Mesendoderm (in vitro differentiated cells): ENCODE results near the gene SUN1.

ENCODE experiments used
- DNase-seq: peaks from one replicate; pipeline ENCODE4 v3.0.0; 2013
- H2AK5ac ChIP-seq: 2 replicates; pipeline ENCODE4 v1.6.1; 2013; ENCODE audit warnings: low read length, inconsistent platforms
- H2BK120ac ChIP-seq: 2 replicates; pipeline ENCODE4 v1.6.1; 2013; ENCODE audit warnings: low read depth, mild to moderate bottlenecking, low read length, moderate library complexity, mixed read lengths
- H2BK15ac ChIP-seq: replicated peaks from 2 replicates; pipeline ENCODE4 v1.6.1; 2013; ENCODE audit warnings: low read depth, mild to moderate bottlenecking, moderate library complexity
- H2BK5ac ChIP-seq: 2 replicates; pipeline ENCODE4 v1.6.1; 2013; ENCODE audit warnings: low read length, inconsistent platforms
- H3K18ac ChIP-seq: 2 replicates; pipeline ENCODE4 v1.6.1; 2013; ENCODE audit warnings: mild to moderate bottlenecking, low read length, mixed read lengths
- H3K23ac ChIP-seq: one replicate; pipeline ENCODE4 v1.6.1; 2013; ENCODE audit warnings: low read length
- H3K27ac ChIP-seq: 2 replicates; pipeline ENCODE4 v1.5.1; 2013; ENCODE audit warnings: low read depth, mild to moderate bottlenecking, inconsistent platforms, low read length, moderate library complexity
- H3K27me3 ChIP-seq: 2 replicates; pipeline ENCODE4 v1.6.1; 2013; ENCODE audit warnings: low read length, control low read depth, mild to moderate bottlenecking, inconsistent platforms; ENCODE audit not compliant: insufficient read depth, poor library complexity
- H3K36me3 ChIP-seq: 2 replicates; pipeline ENCODE4 v1.6.1; 2013; ENCODE audit warnings: low read length, inconsistent platforms; ENCODE audit not compliant: control insufficient read depth, insufficient read depth
- H3K4ac ChIP-seq: one replicate; pipeline ENCODE4 v1.6.1; 2013; ENCODE audit warnings: low read depth, mild to moderate bottlenecking, low read length, moderate library complexity
- H3K4me1 ChIP-seq: 2 replicates; pipeline ENCODE4 v1.6.1; 2013; ENCODE audit warnings: low read depth, low read length, inconsistent platforms; ENCODE audit not compliant: control insufficient read depth
- H3K4me2 ChIP-seq: 2 replicates; pipeline ENCODE4 v1.6.1; 2013; ENCODE audit warnings: low read length
- H3K4me3 ChIP-seq: 2 replicates; pipeline ENCODE4 v1.5.1; 2013; ENCODE audit warnings: mild to moderate bottlenecking, low read length
- H3K56ac ChIP-seq: one replicate; pipeline ENCODE4 v1.6.1; 2013; ENCODE audit warnings: low read length
- H3K79me1 ChIP-seq: 2 replicates; pipeline ENCODE4 v1.6.1; 2013; ENCODE audit warnings: low read length, inconsistent platforms
- H3K79me2 ChIP-seq: 2 replicates; pipeline ENCODE4 v1.6.1; 2013; ENCODE audit warnings: mild to moderate bottlenecking, low read length; ENCODE audit not compliant: control insufficient read depth, insufficient read depth
- H3K9ac ChIP-seq: 2 replicates; pipeline ENCODE4 v1.6.1; 2013; ENCODE audit warnings: low read length, inconsistent platforms
- H4K5ac ChIP-seq: one replicate; pipeline ENCODE4 v1.6.1; 2013; ENCODE audit warnings: low read length
- H4K8ac ChIP-seq: one replicate; pipeline ENCODE4 v1.6.1; 2013; ENCODE audit warnings: low read depth, mild to moderate bottlenecking, control low read depth, low read length, moderate library complexity
- WGBS: extraction: QIAGEN DNeasy Blood & Tissue Kit; methylation state at CpG from one replicate; pipeline ENCODE4 v1.1.7; 2013; ENCODE audit warnings: low lambda C conversion rate, missing lambda C conversion rate; ENCODE audit not compliant: insufficient coverage; ENCODE audit errors: extremely low coverage; 5-methylcytosine and 5-hydroxymethylcytosine counted together

The SUN1 gene

GRCh38 chr7:902996-903395 lies 70.7 kb downstream of the SUN1 start:
- DNase-seq = no peak
- Histone ChIP-seq H3K27ac (no peak overlapping the region), H3K18ac (no peak overlapping the region), H2BK120ac (no peak overlapping the region), H3K4me1 (no peaks in the 10 kb centered on the region), H3K4ac (no peak overlapping the region), H3K79me1 (no peaks in the 10 kb centered on the region), H3K4me2 (no peak overlapping the region), H3K56ac (no peak overlapping the region), H2AK5ac (no peak overlapping the region), H3K23ac (no peak overlapping the region), H2BK5ac (no peak overlapping the region), H3K36me3 (no peaks in the 10 kb centered on the region), H3K79me2 (no peaks in the 10 kb centered on the region), H4K5ac (no peak overlapping the region), H4K8ac (no peak overlapping the region), H3K27me3 (no peaks in the 10 kb centered on the region), H3K9ac (no peak overlapping the region), H3K4me3 (no peak overlapping the region), H2BK15ac (no peak overlapping the region)
- no CpG with 5 or more reads among the region's 22 CpGs for WGBS

- no peak for DNase-seq
- Histone ChIP-seq H3K4me1 (no peaks in the 10 kb centered on the region), H3K79me2 (no peaks in the 10 kb centered on the region), H2BK5ac (no peak overlapping the region), H2AK5ac (no peak overlapping the region), H4K5ac (no peak overlapping the region), H3K27me3 (no peaks in the 10 kb centered on the region), H3K18ac (no peak overlapping the region), H2BK120ac (no peak overlapping the region), H3K56ac (no peak overlapping the region), H2BK15ac (no peak overlapping the region), H3K36me3 (no peaks in the 10 kb centered on the region), H3K4ac (no peak overlapping the region), H3K23ac (no peak overlapping the region), H3K79me1 (no peaks in the 10 kb centered on the region), H3K4me3 (no peak overlapping the region), H4K8ac (no peak overlapping the region), H3K4me2 (no peak overlapping the region), H3K9ac (no peak overlapping the region), H3K27ac (no peak overlapping the region)
- no CpG with 5 or more reads among the region's 37 CpGs for WGBS
Measured at GRCh38 chr7:903921-904755, 71.9 kb downstream of the SUN1 start.

- WGBS = no CpG with 5 or more reads among the region's 20 CpGs
- no peak overlapping the region for H4K5ac ChIP-seq
- H3K79me2 ChIP-seq = no peaks in the 10 kb centered on the region
Measured at GRCh38 chr7:904847-905246, 72.6 kb downstream of the SUN1 start.

GRCh38 chr7:906776-907157 lies 74.5 kb downstream of the SUN1 start:
- Histone ChIP-seq H3K27ac (no peak overlapping the region), H2BK15ac (no peak overlapping the region), H3K4me2 (no peak overlapping the region), H3K4me1 (no peaks in the 10 kb centered on the region), H3K36me3 (no peaks in the 10 kb centered on the region), H4K8ac (no peak overlapping the region), H3K4me3 (no peak overlapping the region), H3K56ac (no peak overlapping the region), H2BK120ac (no peak overlapping the region), H3K18ac (no peak overlapping the region), H4K5ac (no peak overlapping the region), H3K23ac (peak overlapping the region; percentile 45), H3K79me2 (no peaks in the 10 kb centered on the region), H2BK5ac (no peak overlapping the region), H3K9ac (no peak overlapping the region), H3K27me3 (no peaks in the 10 kb centered on the region), H3K79me1 (no peaks in the 10 kb centered on the region), H3K4ac (no peak overlapping the region), H2AK5ac (no peak overlapping the region)
- no CpG with 5 or more reads among the region's 10 CpGs for WGBS
- DNase-seq = no peak

More at GRCh38 chr7:904847-905246, 72.6 kb downstream of the SUN1 start:
- DNase-seq = no peak
- Histone ChIP-seq H3K4me2 (no peak overlapping the region), H3K27me3 (no peaks in the 10 kb centered on the region), H3K36me3 (no peaks in the 10 kb centered on the region), H3K18ac (no peak overlapping the region), H3K23ac (no peak overlapping the region), H3K79me1 (no peaks in the 10 kb centered on the region), H2BK5ac (no peak overlapping the region), H3K4ac (no peak overlapping the region), H2BK120ac (no peak overlapping the region), H2BK15ac (no peak overlapping the region), H3K4me1 (no peaks in the 10 kb centered on the region), H4K8ac (no peak overlapping the region), H3K56ac (no peak overlapping the region), H3K4me3 (no peak overlapping the region), H3K27ac (no peak overlapping the region), H3K9ac (no peak overlapping the region), H2AK5ac (no peak overlapping the region)

- H2AK5ac ChIP-seq = no peak overlapping the region
- no peak overlapping the region for H3K18ac ChIP-seq
- WGBS = no CpG with 5 or more reads among the region's 49 CpGs
- no peak overlapping the region for H3K4ac ChIP-seq
- no peak overlapping the region for H3K56ac ChIP-seq
- H2BK120ac ChIP-seq = no peak overlapping the region
- DNase-seq = no peak
- H3K4me3 ChIP-seq = no peak overlapping the region
- H3K4me2 ChIP-seq = no peak overlapping the region
- H3K79me2 ChIP-seq = no peaks in the 10 kb centered on the region
- H3K36me3 ChIP-seq = no peaks in the 10 kb centered on the region
- no peaks in the 10 kb centered on the region for H3K79me1 ChIP-seq
- no peaks in the 10 kb centered on the region for H3K4me1 ChIP-seq
- H3K27ac ChIP-seq = no peak overlapping the region
- no peak overlapping the region for H4K5ac ChIP-seq
- no peaks in the 10 kb centered on the region for H3K27me3 ChIP-seq
- no peak overlapping the region for H4K8ac ChIP-seq
- H2BK5ac ChIP-seq = no peak overlapping the region
- H2BK15ac ChIP-seq = no peak overlapping the region
- peak overlapping the region; percentile 45 for H3K23ac ChIP-seq
- no peak overlapping the region for H3K9ac ChIP-seq
Measured at GRCh38 chr7:907158-907980, 75.1 kb downstream of the SUN1 start.
